ENCODE measurements around the gene NXT2. TPM values are rescaled to one million over a fixed set of nuclear protein-coding genes. Genes with fewer than 3 reads are reported as not detected.
A peak's percentile ranks its signal among the peaks of the same experiment; 100 is the strongest.

Gene NXT2
- total and polyA plus RNA-seq, 9 of the 15 experiments (the other 6 are each of a cell fraction or from before 2014, with no cell fraction given): 6.1 to 29.6 (median 14.2) TPM

GRCh38 chrX:109537324-109537665 is 651 bp downstream of the NXT2 start:
- H3K36me3 ChIP-seq (ENCODE audit: control insufficient read depth, insufficient read depth, low read length): no peaks in the 10 kb centered on the region
- POLR2A ChIA-PET: interaction anchor here (1.3 to 1.5 kb wide), 2 partner anchors 13 to 33 kb away, joined by 4 to 5 read pairs; no protein-coding TSS in a partner anchor
- H3K27ac ChIP-seq (ENCODE audit: extremely low read depth, low read depth, low read length): peak overlapping the region; percentile 96
- 1% methylated on average over 10 of the region's 10 CpGs for WGBS (ENCODE audit: insufficient coverage, low coverage, missing lambda C conversion rate)
- H4K20me1 ChIP-seq (replicated peaks; ENCODE audit: control insufficient read depth, insufficient read depth, low read length): no peaks in the 10 kb centered on the region
- in situ Hi-C loops (cut with MboI): no loop called here
- CTCF ChIA-PET (ENCODE audit: low intra/inter-chr PET ratio): no interaction called here
- no peaks in the 10 kb centered on the region for H3K27me3 ChIP-seq (ENCODE audit: control insufficient read depth in 2 of 2, insufficient read depth in 2 of 2, low read length in 2 of 2)
- DNase-seq (ENCODE audit: extremely low read depth in 1 of 4, low spot score in 3 of 4): peak in 1 of 4 experiments; percentile 10
- peak; percentile 35 for ATAC-seq
- no peaks in the 10 kb centered on the region for H3K9me3 ChIP-seq (replicated peaks; ENCODE audit: control insufficient read depth, insufficient read depth, low read depth, low read length)
- FAIRE-seq: no peak
- peak overlapping the region; percentile 99 for H2AFZ ChIP-seq (ENCODE audit: low read depth, low read length)
- TSS peak; percentile 80 for BruUV-seq (replicated peaks)
- H3K4me3 ChIP-seq: peak overlapping the region; percentile 78
- H3K79me2 ChIP-seq (ENCODE audit: control insufficient read depth, insufficient read depth, low read length): no peaks in the 10 kb centered on the region
- no peaks in the 10 kb centered on the region for H3K9me1 ChIP-seq (ENCODE audit: control insufficient read depth, insufficient read depth, low read length)
- no peaks in the 10 kb centered on the region; a peak in 2 of 5 replicates for H3K4me1 ChIP-seq (replicated peaks in 1 of 2; ENCODE audit: control insufficient read depth in 2 of 2, insufficient read depth in 2 of 2, low read length in 2 of 2)
- peak overlapping the region in 1 of 2 experiments; percentile 91; a peak in 3 of 4 replicates for H3K9ac ChIP-seq (ENCODE audit: insufficient read depth in 1 of 2, low read depth in 2 of 2, low read length in 2 of 2)
- intact Hi-C loops (cut with micrococcal nuclease): no loop called here
- peak overlapping the region; percentile 93 for H3K4me2 ChIP-seq (ENCODE audit: insufficient read depth, low read length)
- TF ChIP-seq SNAPC5 (CRISPR knock-in tag; IDR thresholded peaks at IDR 0.05) (no peak), CEBPG (CRISPR knock-in tag; IDR thresholded peaks at IDR 0.05) (0 out of 2 replicates have a peak, but pooled peaks have one; percentile 23), CEBPG (tag; conservative IDR thresholded peaks at IDR 0.05 in 1 of 2, IDR thresholded peaks at IDR 0.05 in 1 of 2) (peak; percentile 40 to 47; a peak in 3 of 4 replicates), HNRNPLL (IDR thresholded peaks at IDR 0.05; ENCODE audit: low read depth, low read length, poor library complexity, severe bottlenecking) (peak; percentile 99), SFPQ (IDR thresholded peaks at IDR 0.05; ENCODE audit: low read depth, low read length) (no peak), PBX2 (CRISPR knock-in tag; IDR thresholded peaks at IDR 0.05; ENCODE audit: low read depth) (no peak), PBX2 (tag; conservative IDR thresholded peaks at IDR 0.05; ENCODE audit: low read depth) (0 out of 2 replicates have a peak, but pooled peaks have one; percentile 17), ZNF436 (CRISPR knock-in tag; IDR thresholded peaks at IDR 0.05) (no peak), TAF7 (tag; IDR thresholded peaks at IDR 0.05) (peak; percentile 37; the same call in 1 of the 2 replicates), DPF2 (IDR thresholded peaks at IDR 0.05) (no peak), THRB (CRISPR knock-in tag; conservative IDR thresholded peaks at IDR 0.05) (0 out of 2 replicates have a peak, but pooled peaks have one; percentile 15), MTA3 (IDR thresholded peaks at IDR 0.05; ENCODE audit: borderline replicate concordance) (no peak), NFE2 (IDR thresholded peaks at IDR 0.05; ENCODE audit: low read depth) (no peak), MECOM (CRISPR knock-in tag; IDR thresholded peaks at IDR 0.05) (no peak), CEBPB (tag; IDR thresholded peaks at IDR 0.05) (peak; percentile 74), ZFX (CRISPR knock-in tag; IDR thresholded peaks at IDR 0.05) (0 out of 2 replicates have a peak, but pooled peaks have one; percentile 23), LEF1 (IDR thresholded peaks at IDR 0.05) (0 out of 2 replicates have a peak, but pooled peaks have one; percentile 7), OTX1 (CRISPR knock-in tag; IDR thresholded peaks at IDR 0.05) (0 out of 2 replicates have a peak, but pooled peaks have one; percentile 48)
